ENCODE data around the gene UPP2. TPM values are rescaled to one million over a fixed set of nuclear protein-coding genes. Genes with fewer than 3 reads are reported as not detected.

Gene UPP2
- total RNA-seq, 1 experiment from 2014 or later, result not detected

GRCh38 chr2:158095912-158096311 lies 5.8 kb upstream of the UPP2 start:
- Histone ChIP-seq H3K4me3 (no peak overlapping the region), H3K36me3 (no peaks in the 10 kb centered on the region), H3K4me1 (no peaks in the 10 kb centered on the region), H3K27me3 (no peaks in the 10 kb centered on the region), H3K27ac (no peak overlapping the region), H3K9me3 (replicated peaks) (no peaks in the 10 kb centered on the region)
- no peak for DNase-seq

- no peak overlapping the region for H3K27ac ChIP-seq
- H3K9me3 ChIP-seq (replicated peaks), result no peaks in the 10 kb centered on the region
- H3K4me1 ChIP-seq, result no peaks in the 10 kb centered on the region
- peak in 1 of 2 experiments; percentile 24 for DNase-seq
- H3K36me3 ChIP-seq, result no peaks in the 10 kb centered on the region
- H3K27me3 ChIP-seq, result no peaks in the 10 kb centered on the region
- no peak overlapping the region for H3K4me3 ChIP-seq
Measured at GRCh38 chr2:158097481-158097880, 4.2 kb upstream of the UPP2 start.

DNA sequence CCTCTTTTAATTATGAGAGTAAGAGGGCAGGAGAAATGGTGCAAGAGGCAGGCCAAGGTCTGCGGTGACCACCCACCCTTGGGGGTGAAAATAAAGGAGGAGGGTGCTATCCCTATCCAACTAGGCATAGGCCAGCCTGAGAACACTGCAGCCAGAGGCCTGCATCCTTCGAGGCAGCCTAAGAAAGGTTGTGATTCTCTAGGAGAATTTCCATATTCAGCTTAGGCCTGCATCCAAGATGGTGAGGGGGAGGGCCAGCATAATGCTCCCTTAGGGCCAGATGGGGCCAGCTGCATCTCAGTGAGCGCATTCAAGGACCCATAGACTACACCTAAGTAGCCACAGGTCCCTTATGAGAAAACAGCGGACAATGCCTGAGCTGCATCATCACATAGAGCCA lies 3.5 kb upstream of the UPP2 start:
- Histone ChIP-seq H3K4me3 (no peak overlapping the region), H3K27me3 (no peaks in the 10 kb centered on the region), H3K9me3 (replicated peaks) (no peaks in the 10 kb centered on the region)

DNA sequence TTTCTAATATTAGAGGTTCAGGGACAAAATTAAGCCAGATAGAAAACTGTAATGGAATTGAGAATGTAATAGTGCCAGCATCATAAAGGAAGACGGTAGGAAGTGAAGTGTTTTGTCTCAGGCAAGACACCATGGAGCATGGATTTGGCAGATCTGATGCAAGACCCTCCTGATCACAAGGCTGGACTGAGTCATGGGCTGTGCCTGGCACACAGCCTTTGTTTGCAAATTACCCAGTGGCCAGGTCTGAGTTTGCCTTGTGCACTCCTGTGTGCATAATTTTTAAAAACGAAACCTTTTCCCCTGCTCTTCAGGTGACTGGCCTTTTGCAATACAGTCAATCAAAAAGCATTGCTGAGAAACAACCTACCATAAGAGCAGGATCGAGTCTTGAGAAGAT lies 2.0 kb upstream of the UPP2 start:
- H3K27me3 ChIP-seq, result no peaks in the 10 kb centered on the region
- H3K36me3 ChIP-seq, result no peaks in the 10 kb centered on the region
- H3K9me3 ChIP-seq (replicated peaks), result no peaks in the 10 kb centered on the region
- DNase-seq, result no peak
- no peak overlapping the region for H3K27ac ChIP-seq
- H3K4me3 ChIP-seq, result no peak overlapping the region
- no peaks in the 10 kb centered on the region for H3K4me1 ChIP-seq

More for the DNA sequence above, 3.5 kb upstream of the UPP2 start:
- no peak overlapping the region for H3K27ac ChIP-seq
- no peaks in the 10 kb centered on the region for H3K4me1 ChIP-seq
- no peaks in the 10 kb centered on the region for H3K36me3 ChIP-seq
- no peak for DNase-seq

- Histone ChIP-seq H3K36me3 (no peaks in the 10 kb centered on the region), H3K4me1 (no peaks in the 10 kb centered on the region), H3K4me3 (no peak overlapping the region), H3K27me3 (no peaks in the 10 kb centered on the region), H3K27ac (no peak overlapping the region), H3K9me3 (replicated peaks) (no peaks in the 10 kb centered on the region)
- DNase-seq, result no peak
Measured at GRCh38 chr2:158100411-158100810, 1.3 kb upstream of the UPP2 start.

DNA sequence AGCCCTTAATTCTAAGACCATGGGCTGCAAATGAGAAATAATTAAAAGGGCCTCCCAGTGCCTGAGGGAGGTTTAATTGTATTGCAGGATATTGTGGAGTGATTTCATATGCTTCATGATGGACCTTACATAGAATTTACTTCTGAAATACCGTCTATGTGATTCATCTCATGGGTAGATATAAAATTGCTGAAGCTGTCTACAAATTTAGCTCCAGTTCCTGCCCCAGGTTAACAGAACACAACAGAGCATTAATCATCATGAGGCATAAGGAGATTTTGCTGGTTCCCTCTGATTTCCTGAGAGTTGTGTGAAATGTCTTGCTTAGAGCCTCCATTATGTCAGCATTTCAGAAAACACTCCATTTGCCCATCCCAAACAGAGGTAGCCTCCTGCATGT lies 770 bp downstream of the UPP2 start:
- H3K4me1 ChIP-seq, result no peaks in the 10 kb centered on the region
- DNase-seq, result no peak
- no peaks in the 10 kb centered on the region for H3K9me3 ChIP-seq (replicated peaks)
- no peak overlapping the region for H3K27ac ChIP-seq
- no peak overlapping the region for H3K4me3 ChIP-seq
- no peaks in the 10 kb centered on the region for H3K36me3 ChIP-seq
- no peaks in the 10 kb centered on the region for H3K27me3 ChIP-seq

DNA sequence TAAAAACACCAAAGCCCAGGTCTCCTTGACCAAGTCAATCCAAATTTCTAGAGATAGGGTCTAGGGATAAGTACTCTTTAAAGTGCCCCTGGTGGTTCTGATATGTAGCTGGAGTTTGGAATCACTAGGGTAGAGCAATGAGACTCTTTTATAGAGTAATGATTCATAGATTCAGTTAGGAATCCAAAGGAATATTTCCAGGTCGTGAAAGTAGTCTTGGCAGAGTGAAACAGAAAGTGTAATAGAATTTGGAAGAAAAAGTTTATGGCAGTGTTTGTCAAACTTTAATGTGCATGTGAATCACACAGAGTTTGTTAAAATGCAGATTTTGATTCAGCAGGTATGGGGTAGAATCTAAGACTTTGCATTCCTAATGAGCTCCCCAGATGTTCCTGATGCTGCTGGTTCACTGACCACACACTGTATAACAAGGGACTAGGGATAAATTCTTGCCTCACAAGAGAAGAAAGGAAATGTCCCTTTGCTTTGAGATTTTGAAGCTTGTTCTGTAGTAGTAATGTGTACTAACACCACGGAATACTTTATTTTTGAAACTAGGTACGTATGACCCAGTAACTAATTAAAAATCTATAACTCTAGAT lies 1.8 kb downstream of the UPP2 start:
- Histone ChIP-seq H3K27me3 (no peaks in the 10 kb centered on the region), H3K36me3 (no peaks in the 10 kb centered on the region), H3K27ac (no peak overlapping the region), H3K4me3 (no peak overlapping the region), H3K4me1 (no peaks in the 10 kb centered on the region), H3K9me3 (replicated peaks) (no peaks in the 10 kb centered on the region)
- no peak for DNase-seq

- H3K36me3 ChIP-seq, result no peaks in the 10 kb centered on the region
- no peak overlapping the region for H3K27ac ChIP-seq
- H3K4me3 ChIP-seq, result no peak overlapping the region
- H3K9me3 ChIP-seq (replicated peaks), result no peaks in the 10 kb centered on the region
- DNase-seq, result no peak
- no peaks in the 10 kb centered on the region for H3K4me1 ChIP-seq
- no peaks in the 10 kb centered on the region for H3K27me3 ChIP-seq
Measured at GRCh38 chr2:158104903-158105302, 3.2 kb downstream of the UPP2 start.

DNA sequence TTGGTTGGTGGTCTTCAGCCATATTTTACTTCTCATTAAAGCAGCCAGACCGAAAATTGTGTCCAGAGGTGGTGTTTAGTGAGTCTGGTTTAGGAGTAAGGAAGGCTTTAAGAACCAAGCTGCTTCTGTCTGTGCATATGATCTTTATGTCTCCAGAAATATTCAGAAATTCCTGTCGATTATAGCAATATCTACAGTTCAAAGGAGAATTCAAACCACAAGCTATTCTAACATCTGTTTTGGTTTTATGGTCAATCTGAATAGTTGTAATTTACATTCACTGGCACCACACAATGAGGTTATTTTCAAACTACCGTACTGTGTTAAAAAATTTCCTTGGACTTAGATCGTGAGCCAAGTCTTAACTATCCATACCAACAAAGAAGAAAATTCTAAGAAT lies 11.3 kb downstream of the UPP2 start:
- Histone ChIP-seq H3K27ac (peak overlapping the region; percentile 42), H3K4me3 (no peak overlapping the region), H3K4me1 (peaks cover 21% of the 10 kb centered on the region), H3K9me3 (replicated peaks) (no peaks in the 10 kb centered on the region), H3K36me3 (no peaks in the 10 kb centered on the region), H3K27me3 (no peaks in the 10 kb centered on the region)
- peak; percentile 20 to 58 for DNase-seq

DNA sequence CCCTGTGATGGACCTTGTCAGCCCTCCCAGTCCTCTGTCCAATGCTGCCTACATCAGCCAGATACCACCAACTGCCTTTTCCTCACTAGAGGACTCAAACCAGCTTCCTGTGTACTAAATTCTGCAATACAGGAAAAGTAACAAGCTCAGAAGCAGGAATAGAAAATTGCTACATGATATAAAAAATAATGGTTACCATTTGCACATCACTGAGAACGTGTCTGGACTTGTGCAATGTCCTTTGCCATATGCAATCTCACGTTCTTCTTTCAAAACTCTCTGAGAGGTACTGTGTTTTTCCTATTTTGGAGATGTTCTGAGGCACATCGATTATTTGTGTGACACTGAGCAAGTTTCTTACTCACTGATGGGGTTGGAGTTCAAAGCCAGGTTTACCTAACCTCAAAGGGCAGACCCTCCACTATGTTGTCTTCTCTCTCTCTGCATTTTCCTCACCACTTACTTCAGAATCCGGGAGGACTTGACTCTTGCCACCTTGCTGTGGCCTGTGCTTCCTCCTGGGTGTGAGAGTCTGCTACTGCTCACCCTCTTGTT lies 12.1 kb downstream of the UPP2 start:
- Histone ChIP-seq H3K9me3 (replicated peaks) (no peaks in the 10 kb centered on the region), H3K27me3 (no peaks in the 10 kb centered on the region), H3K27ac (peak overlapping the region; percentile 42), H3K4me1 (peaks cover 21% of the 10 kb centered on the region), H3K4me3 (no peak overlapping the region), H3K36me3 (no peaks in the 10 kb centered on the region)
- peak in 1 of 2 experiments; percentile 22 for DNase-seq

- no peak overlapping the region for H3K4me3 ChIP-seq
- no peak overlapping the region for H3K27ac ChIP-seq
- H3K36me3 ChIP-seq, result no peaks in the 10 kb centered on the region
- peaks cover 21% of the 10 kb centered on the region for H3K4me1 ChIP-seq
- H3K9me3 ChIP-seq (replicated peaks), result no peaks in the 10 kb centered on the region
- no peak for DNase-seq
- no peaks in the 10 kb centered on the region for H3K27me3 ChIP-seq
Measured at GRCh38 chr2:158114516-158114915, 12.8 kb downstream of the UPP2 start.

- Histone ChIP-seq H3K36me3 (no peaks in the 10 kb centered on the region), H3K27ac (no peak overlapping the region), H3K27me3 (no peaks in the 10 kb centered on the region), H3K9me3 (replicated peaks) (no peaks in the 10 kb centered on the region), H3K4me3 (no peak overlapping the region), H3K4me1 (peaks cover 21% of the 10 kb centered on the region)
- DNase-seq, result no peak
Measured at GRCh38 chr2:158115202-158115767, 13.6 kb downstream of the UPP2 start.

DNA sequence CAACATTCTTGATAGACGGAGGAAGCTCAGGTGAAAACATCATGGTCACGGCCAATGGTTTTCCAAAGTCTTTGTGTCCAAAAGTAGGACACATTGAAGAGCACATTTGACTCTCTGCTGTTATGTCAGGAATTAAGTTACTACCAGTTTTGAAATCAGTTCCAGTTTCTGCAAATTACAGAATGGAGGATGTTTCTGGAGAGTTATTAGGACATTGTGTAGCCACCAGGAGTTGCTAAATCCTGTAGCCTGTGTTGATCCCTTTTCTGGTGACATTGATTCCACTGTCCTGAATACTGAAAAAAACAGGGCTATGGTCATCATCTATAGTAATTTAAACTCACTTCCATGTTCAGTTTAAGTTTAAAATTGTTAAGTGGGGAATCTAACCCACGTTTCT lies 15.3 kb downstream of the UPP2 start:
- Histone ChIP-seq H3K4me1 (peaks cover 21% of the 10 kb centered on the region), H3K27ac (no peak overlapping the region), H3K36me3 (no peaks in the 10 kb centered on the region), H3K27me3 (no peaks in the 10 kb centered on the region), H3K4me3 (no peak overlapping the region), H3K9me3 (replicated peaks) (no peaks in the 10 kb centered on the region)
- DNase-seq, result no peak

- no peaks in the 10 kb centered on the region for H3K4me1 ChIP-seq
- no peak overlapping the region for H3K4me3 ChIP-seq
- no peak for DNase-seq
- H3K27ac ChIP-seq, result no peak overlapping the region
- no peaks in the 10 kb centered on the region for H3K36me3 ChIP-seq
- no peaks in the 10 kb centered on the region for H3K9me3 ChIP-seq (replicated peaks)
- no peaks in the 10 kb centered on the region for H3K27me3 ChIP-seq
Measured at GRCh38 chr2:158120102-158120501, 18.4 kb downstream of the UPP2 start.

GRCh38 chr2:158120664-158121641 lies 19.3 kb downstream of the UPP2 start:
- H3K27me3 ChIP-seq, result no peaks in the 10 kb centered on the region
- H3K36me3 ChIP-seq, result no peaks in the 10 kb centered on the region
- no peaks in the 10 kb centered on the region for H3K9me3 ChIP-seq (replicated peaks)
- H3K4me1 ChIP-seq, result no peaks in the 10 kb centered on the region
- no peak overlapping the region for H3K4me3 ChIP-seq
- no peak for DNase-seq
- no peak overlapping the region for H3K27ac ChIP-seq
